SIG-M5 treated with dmso at 0.1 percent for 504 hours (cell line): Measurements from ENCODE around the gene QSOX1.
"Not testable (repeated sequence)": the region's sequence is repeated elsewhere in the genome, so short reads cannot be mapped to it uniquely, and the experiment has no call there.

Experiments
- DNase-seq: peaks from one replicate; lab custom pipeline; 2025; ENCODE audit not compliant: unreplicated experiment; lab: John Stamatoyannopoulos, UW

QSOX1 gene

GRCh38 chr1:180154325-180155181, at the start of gene QSOX1:
Gene QSOX1, plus strand, starts transcription at chr1:180154869. Its CDS starts 39 bp downstream, at chr1:180154908.
- peak; percentile 87 for DNase-seq

- no peak for DNase-seq
Observed at GRCh38 chr1:180112091-180112490, 42.6 kb upstream of the QSOX1 start.

DNA sequence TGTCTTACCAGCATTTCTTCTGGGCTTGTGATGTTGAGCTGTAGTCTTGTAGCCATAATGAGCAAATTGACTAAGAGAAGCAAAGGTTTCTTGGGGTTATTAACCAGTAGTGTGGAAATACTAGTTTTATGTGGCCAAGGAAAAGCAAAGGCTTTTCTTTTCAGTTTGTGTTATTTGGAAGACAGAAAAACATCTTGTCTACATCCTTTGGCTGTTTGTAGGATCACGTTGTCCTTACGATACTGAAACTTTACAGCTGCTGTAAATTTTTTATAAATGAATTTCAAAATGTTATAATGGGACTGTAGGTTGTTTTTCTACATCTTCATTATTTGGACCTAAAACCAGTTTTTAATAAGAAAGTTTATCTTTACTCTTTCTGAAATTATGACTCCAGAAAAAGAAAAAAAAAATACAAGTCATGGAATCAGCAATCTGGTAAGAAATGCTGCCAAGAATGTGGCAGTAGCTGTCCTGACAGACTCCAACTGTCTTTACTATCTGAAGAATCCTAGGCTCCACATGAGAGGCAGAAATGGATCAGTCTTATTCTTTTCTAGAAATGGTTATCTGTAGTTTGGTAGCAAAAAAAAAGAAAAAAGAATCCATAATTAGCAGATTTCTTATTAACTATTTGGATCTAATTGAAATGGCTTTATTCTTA, 41.6 kb upstream of the QSOX1 start:
- no peak for DNase-seq

DNA sequence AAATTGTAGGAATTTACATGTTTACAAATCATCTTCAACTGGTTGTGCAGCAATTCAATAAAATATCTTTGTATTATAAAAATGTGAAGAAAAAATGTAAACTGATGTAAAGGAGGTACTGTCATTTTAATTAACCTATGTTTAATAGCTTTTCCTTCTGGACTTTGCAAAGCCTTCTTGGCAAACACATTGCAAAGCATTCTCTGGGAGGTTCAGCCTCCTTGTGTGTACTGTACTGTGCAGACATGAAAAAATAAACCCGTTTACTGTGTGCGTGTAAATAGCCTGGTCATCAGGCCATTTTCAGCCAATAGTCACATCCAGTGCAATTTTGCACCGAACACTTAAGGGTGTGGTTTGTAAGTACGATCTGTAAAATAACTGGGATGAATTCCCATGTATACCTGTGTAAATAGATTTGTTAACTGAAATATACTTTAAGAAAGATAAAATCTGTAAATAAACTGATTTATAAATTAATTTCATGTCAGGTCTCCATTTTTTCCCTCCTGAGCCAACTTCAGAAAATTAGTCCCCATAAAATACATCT, 40.2 kb upstream of the QSOX1 start:
- no peak for DNase-seq

- DNase-seq: peak; percentile 58
Observed at GRCh38 chr1:180116964-180117763, 37.5 kb upstream of the QSOX1 start.

GRCh38 chr1:180117764-180118116, 36.9 kb upstream of the QSOX1 start:
- no peak for DNase-seq

GRCh38 chr1:180119837-180120236, 34.8 kb upstream of the QSOX1 start:
- no peak for DNase-seq

GRCh38 chr1:180123463-180123936, 31.2 kb upstream of the QSOX1 start:
- DNase-seq: no peak

DNA sequence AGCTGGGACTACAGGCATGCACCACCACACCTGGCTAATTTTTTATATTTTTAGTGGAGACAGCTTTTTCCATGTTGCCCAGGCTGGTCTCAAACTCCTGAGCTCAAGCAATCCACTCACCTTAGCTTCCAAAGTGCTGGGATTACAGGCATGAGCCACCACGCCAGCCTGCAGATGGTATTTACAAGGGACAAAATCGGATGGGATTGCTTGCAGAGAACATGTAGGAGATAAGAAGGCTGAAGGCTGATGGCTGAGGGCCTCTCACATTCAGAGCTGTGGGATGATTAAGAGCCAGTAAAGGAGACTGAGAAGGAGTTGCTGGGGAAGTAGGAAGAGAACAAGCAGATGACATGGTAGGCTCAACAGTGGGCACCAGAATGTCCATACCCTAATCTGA, 24.0 kb upstream of the QSOX1 start:
- DNase-seq: peak; percentile 46

- DNase-seq: peak; percentile 99
Observed at GRCh38 chr1:180131510-180131909, 23.2 kb upstream of the QSOX1 start.

DNA sequence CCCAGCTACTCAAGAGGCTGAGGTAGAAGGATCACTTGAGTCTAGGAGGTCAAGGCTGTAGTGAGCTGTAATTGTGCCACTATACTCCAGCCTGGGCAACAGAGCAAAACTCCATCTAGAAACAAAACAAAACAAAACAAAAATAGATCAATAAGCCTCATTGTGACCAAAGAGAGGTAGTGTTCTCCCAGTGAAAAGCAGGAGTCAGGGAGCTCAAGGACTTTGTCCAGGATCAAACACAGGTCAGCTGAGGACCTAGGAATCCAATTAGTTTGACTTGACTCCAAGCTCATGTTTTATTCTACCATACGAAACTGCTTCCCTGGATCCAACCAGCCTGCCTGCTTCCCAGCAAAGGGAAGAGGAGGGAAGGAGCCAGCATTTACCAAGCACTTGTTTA, 21.5 kb upstream of the QSOX1 start:
- DNase-seq: no peak

GRCh38 chr1:180133688-180134087, 21.0 kb upstream of the QSOX1 start:
- DNase-seq: not testable (repeated sequence)

- DNase-seq: no peak
Observed at GRCh38 chr1:180135535-180135934, 19.1 kb upstream of the QSOX1 start.

DNA sequence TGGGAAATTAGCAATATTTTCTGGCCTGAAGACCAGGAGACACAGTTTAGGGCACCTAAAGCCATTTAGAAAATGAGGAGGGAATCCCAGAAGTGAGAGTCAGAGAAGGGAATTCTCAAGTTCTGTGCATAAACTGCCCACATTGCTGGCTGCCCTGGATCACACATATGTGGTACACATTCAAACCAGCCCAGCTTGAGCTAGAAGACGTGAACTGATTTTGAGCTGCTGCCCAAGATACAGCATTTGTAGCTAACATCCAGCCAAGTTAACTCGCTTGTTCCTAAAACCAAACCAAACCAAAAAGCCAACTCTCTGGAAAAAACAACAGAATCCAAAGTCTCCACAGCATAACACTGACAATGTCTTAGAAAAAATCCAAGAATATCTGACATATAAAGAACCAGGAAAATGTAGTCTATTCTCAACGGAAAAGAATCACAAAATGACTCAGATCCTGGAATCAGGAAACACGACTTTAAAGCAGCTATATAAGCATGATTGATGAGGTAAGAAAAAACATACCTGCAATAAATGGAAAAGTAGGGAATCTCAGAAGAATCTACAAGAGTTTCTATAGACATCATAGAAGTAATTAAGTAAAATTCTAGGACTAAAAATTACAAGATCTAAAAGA, 18.2 kb upstream of the QSOX1 start:
- no peak for DNase-seq

- DNase-seq: no peak
Observed at GRCh38 chr1:180136968-180137356, 17.7 kb upstream of the QSOX1 start.

GRCh38 chr1:180137776-180138175, 16.9 kb upstream of the QSOX1 start:
- peak; percentile 20 for DNase-seq

- no peak for DNase-seq
Observed at GRCh38 chr1:180141381-180141934, 13.2 kb upstream of the QSOX1 start.

- no peak for DNase-seq
Observed at GRCh38 chr1:180143359-180143758, 11.3 kb upstream of the QSOX1 start.

- peak; percentile 26 for DNase-seq
Observed at GRCh38 chr1:180144659-180145357, 9.9 kb upstream of the QSOX1 start.

GRCh38 chr1:180145446-180145845, 9.2 kb upstream of the QSOX1 start:
- DNase-seq: no peak
